ENCODE results near the gene NHLRC1. TPM values are rescaled to one million over a fixed set of nuclear protein-coding genes. Genes with fewer than 3 reads are reported as not detected.

NHLRC1 gene
- total RNA-seq, 4 donors from 2014 or later, result 1.7 to 4.9 (median 3.5) TPM

DNA sequence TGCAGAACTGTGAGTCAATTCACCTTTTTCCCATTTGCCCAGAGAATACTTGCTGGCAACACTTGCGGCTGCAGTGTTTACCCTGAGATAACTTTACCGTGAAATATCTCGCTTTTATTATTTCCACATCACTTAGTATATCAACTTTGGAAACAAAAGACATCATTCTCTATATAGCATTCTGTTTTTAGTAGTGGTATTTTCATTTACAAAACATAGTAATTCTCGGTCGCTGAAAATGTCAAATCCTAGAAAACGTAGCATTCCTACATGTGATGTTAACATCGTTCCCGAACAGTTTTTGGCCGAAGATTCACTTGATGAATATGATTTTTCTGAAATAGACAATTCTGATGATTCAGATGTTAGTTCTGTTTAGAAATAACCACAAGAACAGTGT lies 52.0 kb downstream of the NHLRC1 start:
- no peaks in the 10 kb centered on the region for H3K4me1 ChIP-seq
- TF ChIP-seq POLR2A (IDR thresholded peaks at IDR 0.05), result no peak
- TF ChIP-seq, protein P1, sequence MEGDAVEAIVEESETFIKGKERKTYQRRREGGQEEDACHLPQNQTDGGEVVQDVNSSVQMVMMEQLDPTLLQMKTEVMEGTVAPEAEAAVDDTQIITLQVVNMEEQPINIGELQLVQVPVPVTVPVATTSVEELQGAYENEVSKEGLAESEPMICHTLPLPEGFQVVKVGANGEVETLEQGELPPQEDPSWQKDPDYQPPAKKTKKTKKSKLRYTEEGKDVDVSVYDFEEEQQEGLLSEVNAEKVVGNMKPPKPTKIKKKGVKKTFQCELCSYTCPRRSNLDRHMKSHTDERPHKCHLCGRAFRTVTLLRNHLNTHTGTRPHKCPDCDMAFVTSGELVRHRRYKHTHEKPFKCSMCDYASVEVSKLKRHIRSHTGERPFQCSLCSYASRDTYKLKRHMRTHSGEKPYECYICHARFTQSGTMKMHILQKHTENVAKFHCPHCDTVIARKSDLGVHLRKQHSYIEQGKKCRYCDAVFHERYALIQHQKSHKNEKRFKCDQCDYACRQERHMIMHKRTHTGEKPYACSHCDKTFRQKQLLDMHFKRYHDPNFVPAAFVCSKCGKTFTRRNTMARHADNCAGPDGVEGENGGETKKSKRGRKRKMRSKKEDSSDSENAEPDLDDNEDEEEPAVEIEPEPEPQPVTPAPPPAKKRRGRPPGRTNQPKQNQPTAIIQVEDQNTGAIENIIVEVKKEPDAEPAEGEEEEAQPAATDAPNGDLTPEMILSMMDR (IDR thresholded peaks at IDR 0.05), result no peak
- intact Hi-C loops (cut with DNase I), result no loop called here
- H3K27me3 ChIP-seq, result no peaks in the 10 kb centered on the region
- H3K36me3 ChIP-seq, result no peaks in the 10 kb centered on the region
- H3K4me3 ChIP-seq (replicated peaks in 1 of 3), result no peak overlapping the region
- no peak for DNase-seq
- H3K27ac ChIP-seq, result no peak overlapping the region
- H3K9me3 ChIP-seq, result no peaks in the 10 kb centered on the region
- 90 to 96% methylated on average over 9 of the region's 9 CpGs for WGBS, 2 donors

Other genes starting within 250 kb of the NHLRC1 start
- 10 to 100 TPM; 40.7 to 79.8 (median 66.4) TPM for gene KIF13A, start 135.0 kb downstream of the NHLRC1 start, total RNA-seq
- 100 to 1,000 TPM in 3 of 4 donors, 10 to 100 TPM in 1; 76.7 to 142 (median 113) TPM for gene TPMT, start 32.4 kb upstream of the NHLRC1 start, total RNA-seq
- 10 to 100 TPM; 46.2 to 89.5 (median 70.8) TPM for gene KDM1B, start 32.7 kb upstream of the NHLRC1 start, total RNA-seq
- 100 to 1,000 TPM; 165 to 211 (median 207) TPM for gene DEK, start 141.9 kb upstream of the NHLRC1 start, total RNA-seq